Astrocyte (in vitro differentiated cells and primary cell): ENCODE measurements around the gene GNG2.

Source experiments
- EZH2 ChIP-seq: IDR thresholded peaks from 2 replicates; pipeline ENCODE4 v1.6.1; 2012; ENCODE audit warnings: mild to moderate bottlenecking, low read length, inconsistent platforms; ENCODE audit not compliant: insufficient read depth
- TF ChIP-seq, protein P1 (sequence below): IDR thresholded peaks from 2 replicates; pipeline ENCODE4 v1.5.1; 2011; ENCODE audit warnings: low read depth, mild to moderate bottlenecking, inconsistent platforms, low read length, moderate library complexity; ENCODE audit not compliant: insufficient read depth

DNA sequence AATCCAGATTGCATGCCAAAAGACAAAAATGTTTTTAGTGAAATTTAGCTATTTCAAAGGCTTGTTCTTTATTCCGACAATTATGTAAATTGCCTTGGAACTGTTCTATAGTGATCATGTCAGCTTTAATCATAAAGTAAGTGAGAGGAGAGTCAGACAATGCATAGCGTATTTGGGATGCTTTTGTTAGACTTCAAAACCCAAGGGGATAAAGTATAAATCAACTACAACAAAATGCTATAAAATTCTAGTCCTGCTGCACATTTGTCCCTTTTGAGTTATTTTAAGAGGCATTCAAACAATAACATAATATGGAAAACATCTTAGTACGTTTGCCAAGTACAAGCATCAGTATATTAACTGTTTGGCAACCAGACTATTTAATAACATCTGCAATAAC, 140.3 kb downstream of the GNG2 start:
- TF ChIP-seq, protein P1, sequence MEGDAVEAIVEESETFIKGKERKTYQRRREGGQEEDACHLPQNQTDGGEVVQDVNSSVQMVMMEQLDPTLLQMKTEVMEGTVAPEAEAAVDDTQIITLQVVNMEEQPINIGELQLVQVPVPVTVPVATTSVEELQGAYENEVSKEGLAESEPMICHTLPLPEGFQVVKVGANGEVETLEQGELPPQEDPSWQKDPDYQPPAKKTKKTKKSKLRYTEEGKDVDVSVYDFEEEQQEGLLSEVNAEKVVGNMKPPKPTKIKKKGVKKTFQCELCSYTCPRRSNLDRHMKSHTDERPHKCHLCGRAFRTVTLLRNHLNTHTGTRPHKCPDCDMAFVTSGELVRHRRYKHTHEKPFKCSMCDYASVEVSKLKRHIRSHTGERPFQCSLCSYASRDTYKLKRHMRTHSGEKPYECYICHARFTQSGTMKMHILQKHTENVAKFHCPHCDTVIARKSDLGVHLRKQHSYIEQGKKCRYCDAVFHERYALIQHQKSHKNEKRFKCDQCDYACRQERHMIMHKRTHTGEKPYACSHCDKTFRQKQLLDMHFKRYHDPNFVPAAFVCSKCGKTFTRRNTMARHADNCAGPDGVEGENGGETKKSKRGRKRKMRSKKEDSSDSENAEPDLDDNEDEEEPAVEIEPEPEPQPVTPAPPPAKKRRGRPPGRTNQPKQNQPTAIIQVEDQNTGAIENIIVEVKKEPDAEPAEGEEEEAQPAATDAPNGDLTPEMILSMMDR: no peak
- TF ChIP-seq EZH2: no peak
